GM12878 (cell line): ENCODE measurements around the gene ATP6V0D1. TPM values are rescaled to one million over a fixed set of nuclear protein-coding genes. Genes with fewer than 3 reads are reported as not detected.

Source experiments
- ATAC-seq: fragments of 200-7000 bp; cut with Tn5 transposase; 3 replicates; pipeline ENCODE4 v1.9.1; 2020; ENCODE audit warnings: mild to moderate bottlenecking, moderate library complexity
- BruUV-seq: library from RNA; stranded (reverse); fragments of 400-500 nt; replicated peaks from 2 replicates; lab custom pipeline; 2021; lab: Mats Ljungman, UMichigan
- CTCF ChIA-PET: fragments of 300-600 bp; sonication (Branson Sonifier 250); formaldehyde crosslinking; extraction: SDS; loops from one replicate; lab custom pipeline; 2021; ENCODE audit warnings: inconsistent platforms; lab: Yijun Ruan, JAX
- POLR2A ChIA-PET: fragments of 350-600 bp; formaldehyde crosslinking; extraction: SDS; loops from one replicate; lab custom pipeline; 2021; ENCODE audit warnings: inconsistent platforms; lab: Charles Lee
- RAD21 ChIA-PET: fragments of 300-600 bp; sonication (Branson Sonifier 250); formaldehyde crosslinking; loops from one replicate; lab custom pipeline; 2023; ENCODE audit warnings: antibody characterized with exemption; ENCODE audit not compliant: unreplicated experiment; lab: Charles Lee
- SMC1A ChIA-PET: fragments of 300-600 bp; sonication (Branson Sonifier 250); formaldehyde crosslinking; loops from one replicate; lab custom pipeline; 2023; ENCODE audit not compliant: unreplicated experiment, uncharacterized antibody; lab: Charles Lee
- DNase-seq: peaks from one replicate; pipeline ENCODE4 v3.0.0-alpha.2; 2011; ENCODE audit warnings: low read depth, low spot score
- FAIRE-seq: peaks from 3 replicates; lab custom pipeline; 2011; peaks lifted over from hg19 to GRCh38; lab: Jason Lieb, UNC
- H2AFZ ChIP-seq: 2 replicates; pipeline ENCODE4 v1.6.0; 2011; ENCODE audit warnings: low read depth, low read length, control low read depth; ENCODE audit not compliant: control insufficient read depth
- H3K27ac ChIP-seq: 2 replicates; pipeline ENCODE4 v1.5.1; 2011; ENCODE audit warnings: control low read depth; ENCODE audit not compliant: control insufficient read depth, insufficient read depth
- H3K27me3 ChIP-seq, 2 experiments: replicated peaks in 1 of 2; 2 replicates each; pipeline versions ENCODE4 v1.6.0 to v1.6.1; 2011; ENCODE audit warnings: low read length in 1 of 2; ENCODE audit not compliant: control insufficient read depth in 2 of 2, insufficient read depth in 2 of 2
- H3K36me3 ChIP-seq, 2 experiments: 2 replicates each; pipeline ENCODE4 v1.5.1; 2011; ENCODE audit warnings: low read length in 1 of 2; ENCODE audit not compliant: control insufficient read depth in 2 of 2, insufficient read depth in 2 of 2
- H3K4me1 ChIP-seq: 2 replicates; pipeline ENCODE4 v1.6.1; 2011; ENCODE audit warnings: mild to moderate bottlenecking, low read length, moderate library complexity, mixed read lengths; ENCODE audit not compliant: control insufficient read depth, insufficient read depth
- H3K4me2 ChIP-seq: 2 replicates; pipeline ENCODE4 v1.6.0; 2011; ENCODE audit warnings: control low read depth; ENCODE audit not compliant: control insufficient read depth, insufficient read depth
- H3K4me3 ChIP-seq: fragments of 200-600 bp; sonication (generic); 2 replicates; pipeline ENCODE4 v1.5.1; 2016
- H3K79me2 ChIP-seq: 2 replicates; pipeline ENCODE4 v1.6.0; 2011; ENCODE audit warnings: low read length; ENCODE audit not compliant: control insufficient read depth, insufficient read depth
- H3K9ac ChIP-seq: 2 replicates; pipeline ENCODE4 v1.8.0; 2011; ENCODE audit warnings: low read length, control low read depth, mixed read lengths; ENCODE audit not compliant: control insufficient read depth, insufficient read depth
- H3K9me3 ChIP-seq: replicated peaks from 3 replicates; pipeline ENCODE4 v1.5.1; 2011; ENCODE audit warnings: mild to moderate bottlenecking, low read length; ENCODE audit not compliant: control insufficient read depth, insufficient read depth
- H4K20me1 ChIP-seq: 2 replicates; pipeline ENCODE4 v1.6.0; 2011; ENCODE audit not compliant: control insufficient read depth, insufficient read depth
- BACH1 ChIP-seq: fragments of 450-650 bp; IDR thresholded peaks from 2 replicates; pipeline ENCODE4 v1.6.1; 2017; ENCODE audit warnings: mild to moderate bottlenecking, borderline replicate concordance
- CEBPB ChIP-seq, 2 experiments: fragments of 150-350 bp in 1 of 2; IDR thresholded peaks; 2 replicates each; pipeline ENCODE4 v1.6.1; 2012 to 2014; ENCODE audit warnings: low read depth in 2 of 2, low read length in 2 of 2, borderline replicate concordance in 1 of 2, inconsistent platforms in 1 of 2
- CREB1 ChIP-seq: IDR thresholded peaks from 2 replicates; pipeline ENCODE4 v1.6.1; 2012; ENCODE audit warnings: low read depth, mild to moderate bottlenecking, inconsistent platforms
- KLF5 ChIP-seq: fragments of 450-650 bp; IDR thresholded peaks from 2 replicates; pipeline ENCODE4 v1.6.1; 2014; ENCODE audit warnings: mild to moderate bottlenecking; ENCODE audit not compliant: partially characterized antibody
- NFIC ChIP-seq: IDR thresholded peaks from 2 replicates; pipeline ENCODE4 v1.6.1; 2012; ENCODE audit warnings: low read depth, mild to moderate bottlenecking, inconsistent platforms, low read length, moderate library complexity
- PAX8 ChIP-seq: fragments of 450-650 bp; IDR thresholded peaks from 2 replicates; pipeline ENCODE4 v1.6.1; 2017; ENCODE audit warnings: mild to moderate bottlenecking, moderate library complexity
- POLR2AphosphoS5 ChIP-seq: IDR thresholded peaks from 2 replicates; pipeline ENCODE4 v1.6.1; 2011; ENCODE audit warnings: mild to moderate bottlenecking, low read length, inconsistent platforms
- SIN3A ChIP-seq: IDR thresholded peaks from 2 replicates; pipeline ENCODE4 v1.6.1; 2012; ENCODE audit warnings: low read depth, low read length, improper control_type of control experiment
- SMC3 ChIP-seq: IDR thresholded peaks from 2 replicates; pipeline ENCODE4 v1.6.1; 2011; ENCODE audit warnings: low read length, improper control_type of control experiment, borderline replicate concordance
- TCF7 ChIP-seq: IDR thresholded peaks from 2 replicates; pipeline ENCODE4 v1.6.1; 2014; ENCODE audit warnings: antibody characterized with exemption, borderline replicate concordance
- WGBS: methylation state at CpG from one replicate; pipeline ENCODE4 v1.1.6; 2016; ENCODE audit warnings: low lambda C conversion rate; ENCODE audit not compliant: insufficient replicate concordance, insufficient coverage; ENCODE audit errors: missing lambda C conversion rate; 5-methylcytosine and 5-hydroxymethylcytosine counted together
- in situ Hi-C: fragments of 300-500 bp; cut with MboI; formaldehyde crosslinking; loops from 9 replicates; pipeline ENCODE4 v1.14.3; 2018; ENCODE audit warnings: mixed read lengths
- intact Hi-C: fragments of 100-400 bp; cut with micrococcal nuclease; formaldehyde crosslinking; loops from one replicate; pipeline ENCODE4 v1.14.2; 2022; ENCODE audit not compliant: unreplicated experiment
- polyA plus RNA-seq, 11 experiments: library from polyadenylated mRNA; depleted of rRNA in 4 of 11; unstranded in 6 of 11; stranded (reverse) in 5 of 11; fragments of >200 nt; fragmentation: Nextera tagmentation in 4 of 11; fragmentation: Illumina TruSeq in 1 of 11; extraction: Ambion mirVana in 4 of 11; extraction: Trizol in 1 of 11; gene quantifications; 1 replicate in 1 of 11; 2 replicates in 10 of 11; pipeline versions ENCODE4 v1.2.1 to v1.2.3, GENCODE V29; 2011 to 2016; ENCODE audit warnings: inconsistent platforms in 2 of 11, missing spikeins in 2 of 11, low read depth in 1 of 11
- total RNA-seq, 4 experiments: library from RNA; depleted of rRNA in 3 of 4; stranded (reverse); fragments of >200 nt in 3 of 4; fragmentation: Illumina TruSeq in 1 of 4; extraction: Trizol in 1 of 4; gene quantifications; 2 replicates each; pipeline versions ENCODE4 v1.2.1 to v1.2.3, GENCODE V29; 2013 to 2021
- TF ChIP-seq, protein P1 (sequence below): IDR thresholded peaks from 2 replicates; pipeline ENCODE4 v1.6.1; 2011; ENCODE audit warnings: borderline replicate concordance, low read depth, mild to moderate bottlenecking, moderate library complexity, low read length; ENCODE audit not compliant: insufficient read depth, poor library complexity, severe bottlenecking
- TF ChIP-seq, protein P2 (sequence below): fragments of 450-650 bp; IDR thresholded peaks from 2 replicates; pipeline ENCODE4 v1.6.1; 2017; ENCODE audit warnings: mild to moderate bottlenecking, moderate library complexity

Gene ATP6V0D1
- total and polyA plus RNA-seq, 10 of the 15 experiments (the other 5 are each of a cell fraction or from before 2014, with no cell fraction given), result 28.1 to 141 (median 70.3) TPM

DNA sequence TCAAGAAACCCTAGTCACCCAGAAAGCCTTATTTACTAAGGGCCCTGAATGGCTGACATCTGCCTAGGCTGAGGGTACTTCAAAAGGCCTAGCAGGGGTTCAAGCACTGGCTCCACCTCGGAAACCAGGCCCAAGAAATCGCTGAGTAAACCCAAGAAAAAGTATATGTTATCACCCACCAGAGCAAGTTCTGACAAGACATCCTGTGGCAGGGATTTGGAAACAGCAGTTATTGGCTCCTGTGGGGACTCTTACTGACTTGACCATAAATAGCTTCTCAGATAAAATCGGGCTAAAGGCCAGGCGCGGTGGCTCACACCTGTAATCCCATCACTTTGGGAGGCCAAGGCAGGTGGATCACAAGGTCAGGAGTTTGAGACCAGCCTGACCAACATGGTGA lies 12.2 kb downstream of the ATP6V0D1 start:
- Histone ChIP-seq H4K20me1 (peaks cover 15% of the 10 kb centered on the region), H3K4me1 (peaks cover 11% of the 10 kb centered on the region), H3K9ac (no peak overlapping the region), H3K9me3 (no peaks in the 10 kb centered on the region), H3K79me2 (peaks cover 30% of the 10 kb centered on the region), H3K4me2 (no peak overlapping the region), H3K27me3 (no peaks in the 10 kb centered on the region), H3K27ac (no peak overlapping the region), H3K4me3 (no peak overlapping the region), H3K36me3 (no peaks in the 10 kb centered on the region; a peak in 2 of 4 replicates), H2AFZ (no peak overlapping the region)
- FAIRE-seq (no peak), ATAC-seq (no peak), DNase-seq (no peak)
- in situ Hi-C loops (no loop called here), intact Hi-C loops (loop anchor here (5.0 kb wide), 1 partner anchor 121 kb away; no protein-coding TSS in a partner anchor)
- ChIA-PET CTCF (interaction anchor here (1.5 to 8.0 kb wide), 3 partner anchors 41 to 52 kb away, joined by 4 to 81 read pairs (median 4); no protein-coding TSS in a partner anchor), POLR2A (no interaction called here), SMC1A (interaction anchor here (1.0 to 4.4 kb wide), 2 partner anchors 41 to 43 kb away, joined by 3 to 19 read pairs; no protein-coding TSS in a partner anchor), RAD21 (interaction anchor here (0.6 to 1.7 kb wide), 2 partner anchors 20 to 40 kb away, joined by 3 to 5 read pairs; no protein-coding TSS in a partner anchor)
- BruUV-seq, result no TSS peak
- 76% methylated on average over 5 of the region's 5 CpGs for WGBS
- TF ChIP-seq PAX8 (no peak), TCF7 (no peak)

DNA sequence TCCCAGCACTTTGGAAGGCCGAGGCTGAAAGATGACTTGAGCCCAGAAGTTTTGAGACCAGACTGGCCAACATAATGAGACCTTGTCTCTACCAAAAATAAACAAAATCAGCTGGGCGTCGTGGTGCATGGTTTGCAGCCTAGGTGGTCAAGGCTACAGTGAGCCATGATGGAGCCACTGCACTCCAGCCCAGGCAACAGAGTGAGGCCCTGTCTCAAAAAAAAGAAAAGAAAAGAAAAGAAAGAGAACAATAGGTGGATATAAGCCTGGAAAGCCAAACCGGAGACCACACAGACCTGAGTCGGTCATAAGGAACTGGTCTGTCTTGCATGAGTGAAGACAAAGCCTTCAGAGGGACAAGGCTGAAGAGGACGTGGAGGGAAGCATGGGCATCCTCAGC lies 14.4 kb downstream of the ATP6V0D1 start:
- no peaks in the 10 kb centered on the region for H3K27me3 ChIP-seq
- in situ Hi-C loops, result no loop called here
- no TSS peak for BruUV-seq
- TF ChIP-seq, protein P1, sequence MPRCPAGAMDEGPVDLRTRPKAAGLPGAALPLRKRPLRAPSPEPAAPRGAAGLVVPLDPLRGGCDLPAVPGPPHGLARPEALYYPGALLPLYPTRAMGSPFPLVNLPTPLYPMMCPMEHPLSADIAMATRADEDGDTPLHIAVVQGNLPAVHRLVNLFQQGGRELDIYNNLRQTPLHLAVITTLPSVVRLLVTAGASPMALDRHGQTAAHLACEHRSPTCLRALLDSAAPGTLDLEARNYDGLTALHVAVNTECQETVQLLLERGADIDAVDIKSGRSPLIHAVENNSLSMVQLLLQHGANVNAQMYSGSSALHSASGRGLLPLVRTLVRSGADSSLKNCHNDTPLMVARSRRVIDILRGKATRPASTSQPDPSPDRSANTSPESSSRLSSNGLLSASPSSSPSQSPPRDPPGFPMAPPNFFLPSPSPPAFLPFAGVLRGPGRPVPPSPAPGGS, result no peak
- TF ChIP-seq BACH1 (no peak), CREB1 (no peak), NFIC (no peak), CEBPB (IDR thresholded peaks at IDR 0.05; ENCODE audit: borderline replicate concordance in 1 of 2, low read depth in 2 of 2, low read length in 2 of 2) (no peak), KLF5 (no peak), POLR2AphosphoS5 (no peak), SMC3 (no peak), SIN3A (no peak)
- TF ChIP-seq, protein P2, sequence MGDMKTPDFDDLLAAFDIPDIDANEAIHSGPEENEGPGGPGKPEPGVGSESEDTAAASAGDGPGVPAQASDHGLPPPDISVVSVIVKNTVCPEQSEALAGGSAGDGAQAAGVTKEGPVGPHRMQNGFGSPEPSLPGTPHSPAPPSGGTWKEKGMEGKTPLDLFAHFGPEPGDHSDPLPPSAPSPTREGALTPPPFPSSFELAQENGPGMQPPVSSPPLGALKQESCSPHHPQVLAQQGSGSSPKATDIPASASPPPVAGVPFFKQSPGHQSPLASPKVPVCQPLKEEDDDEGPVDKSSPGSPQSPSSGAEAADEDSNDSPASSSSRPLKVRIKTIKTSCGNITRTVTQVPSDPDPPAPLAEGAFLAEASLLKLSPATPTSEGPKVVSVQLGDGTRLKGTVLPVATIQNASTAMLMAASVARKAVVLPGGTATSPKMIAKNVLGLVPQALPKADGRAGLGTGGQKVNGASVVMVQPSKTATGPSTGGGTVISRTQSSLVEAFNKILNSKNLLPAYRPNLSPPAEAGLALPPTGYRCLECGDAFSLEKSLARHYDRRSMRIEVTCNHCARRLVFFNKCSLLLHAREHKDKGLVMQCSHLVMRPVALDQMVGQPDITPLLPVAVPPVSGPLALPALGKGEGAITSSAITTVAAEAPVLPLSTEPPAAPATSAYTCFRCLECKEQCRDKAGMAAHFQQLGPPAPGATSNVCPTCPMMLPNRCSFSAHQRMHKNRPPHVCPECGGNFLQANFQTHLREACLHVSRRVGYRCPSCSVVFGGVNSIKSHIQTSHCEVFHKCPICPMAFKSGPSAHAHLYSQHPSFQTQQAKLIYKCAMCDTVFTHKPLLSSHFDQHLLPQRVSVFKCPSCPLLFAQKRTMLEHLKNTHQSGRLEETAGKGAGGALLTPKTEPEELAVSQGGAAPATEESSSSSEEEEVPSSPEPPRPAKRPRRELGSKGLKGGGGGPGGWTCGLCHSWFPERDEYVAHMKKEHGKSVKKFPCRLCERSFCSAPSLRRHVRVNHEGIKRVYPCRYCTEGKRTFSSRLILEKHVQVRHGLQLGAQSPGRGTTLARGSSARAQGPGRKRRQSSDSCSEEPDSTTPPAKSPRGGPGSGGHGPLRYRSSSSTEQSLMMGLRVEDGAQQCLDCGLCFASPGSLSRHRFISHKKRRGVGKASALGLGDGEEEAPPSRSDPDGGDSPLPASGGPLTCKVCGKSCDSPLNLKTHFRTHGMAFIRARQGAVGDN, result no peak

More for the DNA sequence above, 14.4 kb downstream of the ATP6V0D1 start:
- DNase-seq (no peak), FAIRE-seq (no peak), ATAC-seq (no peak)
- no peaks in the 10 kb centered on the region for H3K9me3 ChIP-seq
- H3K27ac ChIP-seq, result no peak overlapping the region
- POLR2A ChIA-PET, result no interaction called here
- peaks cover under 1 to 2% of the 10 kb centered on the region in 2 experiments; a peak in 3 of 4 replicates for H3K36me3 ChIP-seq
- H3K4me2 ChIP-seq, result no peak overlapping the region
- 83% methylated on average over 6 of the region's 6 CpGs for WGBS
- peaks cover 21% of the 10 kb centered on the region for H4K20me1 ChIP-seq
- SMC1A ChIA-PET, result interaction anchor here (4.4 kb wide), 1 partner anchor 39 kb away, joined by 19 read pairs; no protein-coding TSS in a partner anchor
- intact Hi-C loops, result loop anchor here (5.0 kb wide), 1 partner anchor 119 kb away; no protein-coding TSS in a partner anchor
- no peak overlapping the region for H2AFZ ChIP-seq
- H3K4me3 ChIP-seq, result no peak overlapping the region
- peaks cover 7% of the 10 kb centered on the region for H3K4me1 ChIP-seq
- peaks cover 25% of the 10 kb centered on the region for H3K79me2 ChIP-seq
- CTCF ChIA-PET, result interaction anchor here (1.0 to 8.0 kb wide), 7 partner anchors 9 to 206 kb away, joined by 3 to 81 read pairs (median 8); no protein-coding TSS in a partner anchor
- H3K9ac ChIP-seq, result no peak overlapping the region
- RAD21 ChIA-PET, result interaction anchor here (0.7 to 3.6 kb wide), 3 partner anchors 14 to 49 kb away, joined by 3 to 31 read pairs (median 7); partner anchors contain the start of gene ATP6V0D1
